Measurements from ENCODE around the gene ST8SIA2. TPM values are rescaled to one million over a fixed set of nuclear protein-coding genes. Genes with fewer than 3 reads are reported as not detected.

ST8SIA2 gene
- polyA plus RNA-seq, 3 donors, result not detected

DNA sequence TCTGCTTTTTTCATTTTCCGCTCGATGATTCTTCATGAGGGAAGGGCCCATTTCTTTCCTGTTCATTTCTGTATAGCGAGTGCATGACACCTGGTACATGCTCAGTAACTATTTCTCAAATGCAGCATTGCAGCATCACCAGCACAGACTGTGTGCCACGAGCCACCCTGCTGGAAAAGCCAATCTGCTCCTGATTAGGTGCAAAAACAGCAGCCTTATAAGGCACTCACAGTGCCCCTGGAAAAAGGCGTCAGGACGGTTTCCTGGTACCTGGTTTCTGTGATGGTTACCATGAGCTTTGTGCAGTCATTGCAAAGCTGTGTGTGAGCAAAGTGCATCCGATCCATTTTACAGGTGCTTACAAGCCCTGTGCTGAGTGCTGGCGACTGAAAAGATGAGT, 15.8 kb downstream of the ST8SIA2 start:
- H3K4me1 ChIP-seq (ENCODE audit: control insufficient read depth in 1 of 2, insufficient read depth in 2 of 2, low read length in 2 of 2), result no peaks in the 10 kb centered on the region
- H3K9ac ChIP-seq (ENCODE audit: insufficient read depth, low read length, poor library complexity, severe bottlenecking), result no peak overlapping the region
- H3K9me3 ChIP-seq (replicated peaks in 1 of 2; ENCODE audit: control insufficient read depth in 1 of 2, insufficient read depth in 1 of 2, low read length in 2 of 2), result no peaks in the 10 kb centered on the region
- 94% methylated on average over 7 of the region's 8 CpGs for WGBS (ENCODE audit: insufficient coverage)
- H3K27ac ChIP-seq (ENCODE audit: low read depth in 1 of 2, low read length in 2 of 2), result no peak overlapping the region
- Mint-ChIP-seq H3K27me3 (ENCODE audit: low read depth in 3 of 3) (peaks cover 6 to 12% (median 7%) of the 10 kb centered on the region in 3 donors), H3K36me3 (no peaks in the 10 kb centered on the region), H3K4me3 (no peak overlapping the region), H3K9me3 (peaks cover 0 to 1% (median 0%) of the 10 kb centered on the region in 7 donors), H3K27ac (no peak overlapping the region), H3K4me1 (no peaks in the 10 kb centered on the region)
- no peaks in the 10 kb centered on the region for H3K79me2 ChIP-seq (ENCODE audit: insufficient read depth, low read length)
- intact Hi-C loops (cut with micrococcal nuclease), result no loop called here
- H3K4me2 ChIP-seq (replicated peaks; ENCODE audit: extremely low read depth, low read length, poor library complexity, severe bottlenecking), result no peak overlapping the region
- H3K4me3 ChIP-seq (replicated peaks in 1 of 3; ENCODE audit: low read depth in 2 of 3, low read length in 3 of 3), result no peak overlapping the region
- no peak for DNase-seq
- TF ChIP-seq, protein P1, sequence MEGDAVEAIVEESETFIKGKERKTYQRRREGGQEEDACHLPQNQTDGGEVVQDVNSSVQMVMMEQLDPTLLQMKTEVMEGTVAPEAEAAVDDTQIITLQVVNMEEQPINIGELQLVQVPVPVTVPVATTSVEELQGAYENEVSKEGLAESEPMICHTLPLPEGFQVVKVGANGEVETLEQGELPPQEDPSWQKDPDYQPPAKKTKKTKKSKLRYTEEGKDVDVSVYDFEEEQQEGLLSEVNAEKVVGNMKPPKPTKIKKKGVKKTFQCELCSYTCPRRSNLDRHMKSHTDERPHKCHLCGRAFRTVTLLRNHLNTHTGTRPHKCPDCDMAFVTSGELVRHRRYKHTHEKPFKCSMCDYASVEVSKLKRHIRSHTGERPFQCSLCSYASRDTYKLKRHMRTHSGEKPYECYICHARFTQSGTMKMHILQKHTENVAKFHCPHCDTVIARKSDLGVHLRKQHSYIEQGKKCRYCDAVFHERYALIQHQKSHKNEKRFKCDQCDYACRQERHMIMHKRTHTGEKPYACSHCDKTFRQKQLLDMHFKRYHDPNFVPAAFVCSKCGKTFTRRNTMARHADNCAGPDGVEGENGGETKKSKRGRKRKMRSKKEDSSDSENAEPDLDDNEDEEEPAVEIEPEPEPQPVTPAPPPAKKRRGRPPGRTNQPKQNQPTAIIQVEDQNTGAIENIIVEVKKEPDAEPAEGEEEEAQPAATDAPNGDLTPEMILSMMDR (IDR thresholded peaks at IDR 0.05), result no peak
- H2AFZ ChIP-seq (ENCODE audit: insufficient read depth, low read depth, low read length, poor library complexity, severe bottlenecking), result no peak overlapping the region
- H3K27me3 ChIP-seq (ENCODE audit: control insufficient read depth in 2 of 2, insufficient read depth in 2 of 2, low read length in 2 of 2), result no peaks in the 10 kb centered on the region
- H4K20me1 ChIP-seq (ENCODE audit: insufficient read depth, low read length), result no peaks in the 10 kb centered on the region
- no peaks in the 10 kb centered on the region for H3K36me3 ChIP-seq (replicated peaks in 1 of 2; ENCODE audit: control insufficient read depth in 1 of 2, insufficient read depth in 2 of 2, low read length in 2 of 2)

DNA sequence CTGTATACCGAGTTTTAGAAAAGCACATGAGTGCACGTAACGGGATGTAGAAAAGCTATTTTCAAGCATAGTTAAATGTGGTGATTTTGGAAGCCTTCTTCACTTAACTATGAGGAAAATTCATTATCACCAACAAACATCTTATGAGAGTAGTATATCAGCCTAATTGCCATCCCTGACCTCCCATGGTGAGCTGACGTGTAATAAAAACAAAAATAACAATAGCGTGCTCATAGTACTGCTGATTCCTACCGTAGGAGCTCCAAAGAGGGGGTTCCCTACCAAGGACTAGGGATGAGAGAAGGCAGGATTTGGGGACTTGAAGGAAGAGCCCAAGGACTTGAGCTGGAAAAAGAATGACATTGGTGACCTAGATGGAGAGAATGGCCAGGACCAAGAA, 16.9 kb downstream of the ST8SIA2 start:
- intact Hi-C loops (cut with micrococcal nuclease), result no loop called here
- Histone ChIP-seq H3K4me3 (replicated peaks in 1 of 3; ENCODE audit: low read depth in 2 of 3, low read length in 3 of 3) (no peak overlapping the region), H2AFZ (ENCODE audit: insufficient read depth, low read depth, low read length, poor library complexity, severe bottlenecking) (no peak overlapping the region), H3K9ac (ENCODE audit: insufficient read depth, low read length, poor library complexity, severe bottlenecking) (no peak overlapping the region), H3K27ac (ENCODE audit: low read depth in 1 of 2, low read length in 2 of 2) (no peak overlapping the region), H3K27me3 (ENCODE audit: control insufficient read depth in 2 of 2, insufficient read depth in 2 of 2, low read length in 2 of 2) (no peaks in the 10 kb centered on the region), H3K9me3 (replicated peaks in 1 of 2; ENCODE audit: control insufficient read depth in 1 of 2, insufficient read depth in 1 of 2, low read length in 2 of 2) (no peaks in the 10 kb centered on the region), H3K79me2 (ENCODE audit: insufficient read depth, low read length) (no peaks in the 10 kb centered on the region), H3K36me3 (replicated peaks in 1 of 2; ENCODE audit: control insufficient read depth in 1 of 2, insufficient read depth in 2 of 2, low read length in 2 of 2) (no peaks in the 10 kb centered on the region), H3K4me1 (ENCODE audit: control insufficient read depth in 1 of 2, insufficient read depth in 2 of 2, low read length in 2 of 2) (no peaks in the 10 kb centered on the region), H4K20me1 (ENCODE audit: insufficient read depth, low read length) (no peaks in the 10 kb centered on the region), H3K4me2 (replicated peaks; ENCODE audit: extremely low read depth, low read length, poor library complexity, severe bottlenecking) (no peak overlapping the region)
- Mint-ChIP-seq H3K36me3 (no peaks in the 10 kb centered on the region), H3K4me3 (no peak overlapping the region), H3K9me3 (peaks cover 0 to 1% (median 0%) of the 10 kb centered on the region in 7 donors), H3K27ac (no peak overlapping the region), H3K4me1 (no peaks in the 10 kb centered on the region), H3K27me3 (ENCODE audit: low read depth in 3 of 3) (peaks cover 5 to 14% (median 9%) of the 10 kb centered on the region in 3 donors)
- TF ChIP-seq, protein P1 (IDR thresholded peaks at IDR 0.05), result no peak
- WGBS (ENCODE audit: insufficient coverage), result 100% methylated on average over 2 of the region's 6 CpGs
- no peak for DNase-seq

All from CD14-positive monocyte (primary cell).